ENCODE measurements around the gene NAALADL2.

- TF ChIP-seq POLR2A (IDR thresholded peaks at IDR 0.05) (no peak), CTCF (IDR thresholded peaks at IDR 0.05) (no peak)
Measured at GRCh38 chr3:174951034-174951433, 91.9 kb downstream of the NAALADL2 start.

Measured in body of pancreas (tissue), 4 donors.